Right forelimb (tissue), 1 donor: Measurements from ENCODE around the gene LRRFIP1.
"Not testable (repeated sequence)": the region's sequence is repeated elsewhere in the genome, so short reads cannot be mapped to it uniquely, and the experiment has no call there.

Experiments used
- DNase-seq: peaks from one replicate; pipeline ENCODE4 v3.0.0-alpha.2; 2018

LRRFIP1 gene

DNA sequence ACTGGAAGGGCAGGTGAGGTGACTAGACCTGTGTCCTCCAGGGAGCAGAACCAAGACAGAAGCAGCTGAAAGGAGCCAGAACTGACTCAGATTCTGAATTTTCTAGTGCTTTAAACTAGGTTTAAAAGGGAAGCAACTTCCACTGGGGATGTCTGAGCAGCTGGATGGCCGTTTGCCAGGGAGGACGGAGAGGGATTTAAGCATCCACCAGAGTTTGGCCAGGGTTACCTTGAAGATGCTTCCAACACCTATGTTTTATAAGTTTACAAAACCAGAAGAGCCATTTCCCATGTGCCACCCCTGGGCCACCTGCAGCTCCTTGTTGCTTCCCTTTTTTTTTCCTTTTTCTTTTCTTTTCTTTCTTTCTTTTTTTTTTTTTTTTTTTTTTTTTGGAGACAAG lies 122.6 kb downstream of the LRRFIP1 start:
- DNase-seq: no peak

DNA sequence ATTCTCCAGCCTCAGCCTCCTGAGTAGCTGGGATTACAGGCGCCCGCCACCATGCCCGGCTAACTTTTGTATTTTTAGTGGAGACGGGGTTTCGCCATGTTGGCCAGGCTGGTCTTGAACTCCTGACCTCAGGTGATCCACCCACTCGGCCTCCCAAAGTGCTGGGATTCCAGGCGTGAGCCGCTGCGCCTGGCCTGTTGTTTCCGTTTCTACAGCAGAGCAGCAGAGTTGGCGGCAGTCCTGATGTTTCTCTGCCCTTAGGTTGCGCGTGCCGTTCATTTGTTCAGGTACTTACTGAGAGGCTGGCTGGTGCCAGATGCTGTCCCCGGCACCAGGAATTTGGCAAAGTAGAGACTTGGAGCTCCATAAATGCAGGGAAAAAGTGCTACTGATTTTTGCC lies 123.1 kb downstream of the LRRFIP1 start:
- not testable (repeated sequence) for DNase-seq

DNA sequence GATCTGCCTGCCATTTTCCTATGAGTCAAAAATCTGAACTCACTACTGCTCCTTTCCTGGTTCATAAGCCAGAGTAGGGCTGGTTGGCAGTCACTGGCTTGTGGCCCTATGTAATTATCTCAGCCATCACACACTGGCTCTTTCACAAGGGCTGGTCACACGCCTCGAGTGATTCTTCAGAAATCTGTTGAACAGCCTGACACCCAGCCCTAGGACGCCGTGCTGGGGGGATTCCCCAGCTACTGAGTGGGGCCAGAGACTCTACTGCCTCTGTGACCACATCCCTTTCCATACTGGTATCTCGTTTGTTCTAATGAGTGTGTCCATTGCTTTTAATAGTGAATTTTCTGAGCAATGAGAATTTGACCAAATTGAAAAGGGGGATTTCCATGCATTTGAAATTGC lies 125.4 kb downstream of the LRRFIP1 start:
- DNase-seq: no peak

DNA sequence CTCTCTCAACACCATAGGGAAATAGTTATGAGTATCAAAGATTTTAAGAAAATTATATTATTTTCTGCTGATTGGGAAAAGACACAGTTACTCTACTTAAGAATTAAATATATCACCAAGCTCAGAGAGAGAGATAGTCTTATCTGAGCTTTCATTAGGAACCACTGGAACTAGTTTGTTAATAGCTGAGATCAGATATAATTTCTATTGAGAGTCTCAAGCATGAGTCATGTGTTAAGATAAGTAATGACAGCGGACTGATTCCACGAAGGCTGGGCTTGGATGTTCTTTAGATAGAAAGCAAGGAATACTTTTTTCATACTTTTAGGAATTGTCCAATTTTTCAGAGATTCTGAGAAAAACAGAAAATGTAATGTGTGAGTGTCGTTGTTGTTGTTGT lies 126.8 kb downstream of the LRRFIP1 start:
- no peak for DNase-seq

DNA sequence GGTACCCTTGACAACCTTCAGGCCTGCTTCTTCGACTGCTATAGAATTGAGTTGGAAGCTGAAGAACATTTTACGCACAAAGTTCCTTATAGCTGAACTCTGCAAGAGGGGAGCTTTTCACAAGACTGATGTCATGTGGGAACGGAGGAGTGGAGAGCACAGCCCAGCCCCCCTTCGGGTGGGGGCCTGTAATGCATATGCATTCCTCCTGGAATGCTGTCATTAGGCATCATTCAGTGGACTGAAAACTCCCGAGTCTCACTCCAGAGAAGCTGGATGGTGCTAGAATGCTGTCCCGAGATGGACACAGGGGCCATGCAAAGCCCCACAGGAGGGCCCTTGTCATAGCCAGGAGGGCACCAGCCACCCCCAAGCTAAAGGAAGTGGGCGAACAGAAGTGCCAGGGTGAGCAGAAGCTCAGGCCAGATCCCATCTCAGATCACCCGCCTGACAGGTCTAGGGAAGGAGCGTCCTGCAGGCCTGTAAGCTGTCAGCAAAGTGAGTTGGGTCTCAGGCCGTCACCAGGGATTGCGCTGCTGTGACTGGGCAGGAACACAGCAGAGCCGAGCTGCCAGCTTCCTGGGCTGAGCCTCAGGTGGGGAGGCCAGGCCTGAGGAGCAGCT lies 127.3 kb downstream of the LRRFIP1 start:
- no peak for DNase-seq

DNA sequence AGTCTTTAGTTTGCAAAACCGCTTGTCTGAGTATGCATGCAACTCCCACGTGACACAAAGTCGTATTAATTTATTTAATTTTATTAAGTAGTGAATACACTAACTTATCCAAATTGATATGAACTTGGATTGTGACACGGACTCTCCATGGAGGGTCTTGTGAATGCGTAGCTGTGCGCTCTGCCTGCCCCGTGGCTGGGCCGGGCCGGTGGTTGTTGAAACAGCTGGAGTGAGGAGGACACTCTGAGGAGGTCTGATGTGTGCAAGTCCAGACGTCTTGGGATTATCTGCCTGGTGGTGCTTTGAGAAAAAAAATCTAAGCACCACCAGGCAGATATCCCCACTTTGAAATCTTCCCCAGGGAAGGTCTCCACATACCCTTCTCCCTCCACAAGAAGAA lies 130.2 kb downstream of the LRRFIP1 start:
- no peak for DNase-seq

DNA sequence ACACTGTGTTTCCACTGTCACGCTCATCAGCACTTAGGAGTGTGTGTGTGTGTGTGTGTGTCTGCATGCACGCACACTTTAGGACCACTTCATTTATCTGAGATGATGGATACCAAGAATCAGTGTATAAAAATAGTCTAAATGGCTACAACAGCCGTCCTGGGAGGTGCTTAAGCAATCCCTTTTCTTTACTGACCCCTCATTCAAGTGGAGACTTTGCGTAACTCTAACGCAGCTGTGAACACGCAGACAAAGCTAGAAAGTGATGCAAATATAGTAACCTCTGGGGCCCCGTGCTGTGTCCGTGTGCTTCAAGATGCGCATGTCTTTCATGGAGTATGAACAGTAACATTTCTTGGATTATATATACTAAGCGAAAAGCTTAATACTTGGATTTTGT lies 130.8 kb downstream of the LRRFIP1 start:
- DNase-seq: no peak

DNA sequence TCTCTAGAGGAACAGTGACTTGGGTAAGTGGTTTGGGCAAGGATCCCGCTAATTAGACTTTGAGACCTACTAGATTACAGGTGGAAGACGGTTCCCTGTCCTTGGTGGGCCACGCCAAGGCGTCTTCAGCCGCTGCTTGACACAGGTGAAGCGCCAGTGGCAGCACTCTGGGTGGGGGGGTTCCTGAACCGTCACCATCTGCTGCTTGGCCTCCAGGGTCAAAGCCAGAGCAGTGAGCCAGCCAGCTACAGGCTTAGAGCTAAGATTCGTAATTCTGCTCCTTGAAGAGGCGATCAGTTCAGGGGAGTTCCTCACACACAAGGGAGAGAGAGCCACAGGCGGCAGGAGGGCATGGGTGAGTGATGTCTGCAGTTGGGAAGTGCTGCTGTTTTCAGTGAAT lies 131.8 kb downstream of the LRRFIP1 start:
- no peak for DNase-seq

DNA sequence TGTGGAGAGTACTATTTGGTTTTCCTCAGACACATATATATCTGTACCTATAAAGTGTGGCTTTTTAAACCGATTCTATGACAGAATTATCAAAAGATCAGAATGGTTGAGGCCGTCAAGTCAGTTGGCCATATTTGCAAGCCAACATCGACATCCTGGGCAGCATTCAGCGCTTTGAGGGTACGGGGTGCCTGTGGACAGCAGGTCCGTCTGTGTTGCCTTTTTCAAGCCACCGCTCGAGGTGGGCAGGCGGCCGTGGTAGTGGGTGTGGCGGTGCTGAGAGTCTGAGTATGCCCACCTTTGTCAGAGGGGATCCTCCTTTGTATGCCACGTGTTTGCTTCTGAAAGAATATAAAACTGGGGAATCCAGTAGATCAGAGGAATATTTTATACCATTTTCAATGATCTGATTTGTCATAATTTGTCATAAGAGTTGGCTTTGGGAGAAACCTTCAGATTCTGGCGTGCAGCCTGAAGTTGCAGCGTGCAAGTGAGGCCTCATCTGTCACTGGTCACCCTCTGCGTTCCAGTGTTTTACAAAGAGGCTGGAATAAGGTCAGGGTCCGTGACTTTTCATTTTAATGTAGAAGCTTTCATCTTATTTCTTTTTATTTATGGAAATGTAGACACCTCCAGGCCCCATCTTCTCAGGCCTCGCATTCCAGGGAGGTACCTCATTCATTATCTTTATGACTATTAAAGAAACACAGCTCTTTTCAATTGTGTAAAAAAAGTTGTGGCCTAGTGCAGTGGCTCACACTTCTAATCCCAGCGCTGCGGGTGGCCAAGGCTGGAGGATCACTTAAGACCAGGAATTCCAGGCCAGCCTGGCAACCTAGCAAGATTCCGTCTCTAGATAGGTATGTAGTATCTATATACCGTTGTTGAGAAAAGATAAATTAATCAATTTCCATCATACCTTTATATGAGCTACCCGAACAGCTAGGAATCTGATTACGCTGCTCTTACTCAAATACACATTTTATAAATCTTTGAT lies 133.4 kb downstream of the LRRFIP1 start:
- DNase-seq: no peak

DNA sequence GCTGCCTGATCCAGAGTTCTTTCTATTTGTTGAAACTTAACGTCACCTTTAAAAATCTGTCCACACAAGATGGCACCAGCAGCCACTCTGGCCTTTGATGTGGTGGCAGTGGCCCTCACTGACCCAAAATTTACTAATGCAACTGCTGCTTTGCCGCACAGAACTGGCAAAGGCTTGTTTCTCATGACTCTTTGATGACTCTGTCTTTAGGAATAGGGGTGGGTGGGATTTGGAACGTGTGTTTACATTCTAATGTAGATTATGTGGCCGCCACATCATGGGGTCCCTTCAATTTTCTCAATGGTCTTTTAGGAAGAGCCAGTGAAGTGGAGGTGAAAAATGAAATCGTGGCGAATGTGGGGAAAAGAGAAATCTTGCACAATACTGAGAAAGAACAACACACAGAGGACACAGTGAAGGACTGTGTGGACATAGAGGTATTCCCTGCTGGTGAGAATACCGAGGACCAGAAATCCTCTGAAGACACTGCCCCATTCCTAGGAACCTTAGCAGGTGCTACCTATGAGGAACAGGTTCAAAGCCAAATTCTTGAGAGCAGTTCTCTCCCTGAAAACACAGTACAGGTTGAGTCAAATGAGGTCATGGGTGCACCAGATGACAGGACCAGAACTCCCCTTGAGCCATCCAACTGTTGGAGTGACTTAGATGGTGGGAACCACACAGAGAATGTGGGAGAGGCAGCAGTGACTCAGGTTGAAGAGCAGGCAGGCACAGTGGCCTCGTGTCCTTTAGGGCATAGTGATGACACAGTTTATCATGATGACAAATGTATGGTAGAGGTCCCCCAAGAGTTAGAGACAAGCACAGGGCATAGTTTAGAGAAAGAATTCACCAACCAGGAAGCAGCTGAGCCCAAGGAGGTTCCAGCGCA lies 135.2 kb downstream of the LRRFIP1 start:
- not testable (repeated sequence) for DNase-seq

DNA sequence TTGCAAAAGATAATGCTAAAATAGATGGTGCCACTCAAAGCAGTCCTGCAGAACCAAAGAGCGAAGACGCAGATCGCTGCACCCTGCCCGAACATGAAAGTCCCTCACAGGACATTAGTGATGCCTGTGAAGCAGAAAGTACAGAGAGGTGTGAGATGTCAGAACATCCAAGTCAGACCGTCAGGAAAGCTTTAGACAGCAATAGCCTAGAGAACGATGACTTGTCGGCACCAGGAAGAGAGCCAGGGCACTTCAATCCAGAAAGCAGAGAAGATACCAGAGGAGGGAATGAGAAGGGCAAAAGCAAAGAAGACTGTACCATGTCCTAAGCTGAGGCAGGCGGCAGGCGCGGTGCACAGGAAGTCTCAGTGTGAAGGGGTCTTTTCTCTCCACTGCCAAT lies 136.4 kb downstream of the LRRFIP1 start:
- DNase-seq: no peak

DNA sequence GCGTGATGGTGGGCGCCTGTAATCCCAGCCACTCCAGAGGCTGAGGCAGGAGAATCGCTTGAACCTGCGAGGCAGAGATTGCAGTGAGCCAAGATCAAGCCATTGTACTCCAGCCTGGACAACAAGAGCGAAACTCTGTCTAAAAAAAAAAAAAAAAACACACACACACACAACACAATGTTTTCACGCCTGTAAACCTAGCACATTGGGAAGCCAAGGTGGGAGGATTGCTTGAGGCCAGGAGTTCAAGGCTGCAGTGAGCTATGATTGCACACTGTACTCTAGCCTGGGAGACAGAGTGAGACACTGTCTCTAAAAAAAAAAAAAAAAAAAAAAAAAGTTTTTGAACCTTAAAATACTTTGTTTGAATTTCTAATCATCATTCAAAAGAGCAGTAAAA lies 137.7 kb downstream of the LRRFIP1 start:
- not testable (repeated sequence) for DNase-seq

DNA sequence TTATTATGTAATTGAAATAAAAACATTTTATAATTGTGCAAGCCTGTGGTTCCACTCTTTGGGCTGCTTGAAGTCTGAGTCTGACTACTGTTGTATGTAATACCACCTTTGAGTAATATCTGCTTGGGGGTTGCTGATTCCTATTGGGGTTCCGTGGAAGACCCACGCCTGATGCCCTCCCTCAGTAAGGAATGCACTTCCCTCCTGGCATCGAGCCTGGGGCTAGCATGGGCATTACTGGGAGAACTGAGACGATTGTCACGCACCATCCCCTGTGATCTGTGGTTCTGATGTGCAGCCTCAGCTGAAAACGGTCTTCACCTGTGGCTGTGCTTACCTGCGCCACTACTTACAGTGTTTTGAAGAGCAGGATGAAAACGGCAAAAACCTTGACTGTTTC lies 138.5 kb downstream of the LRRFIP1 start:
- DNase-seq: no peak

DNA sequence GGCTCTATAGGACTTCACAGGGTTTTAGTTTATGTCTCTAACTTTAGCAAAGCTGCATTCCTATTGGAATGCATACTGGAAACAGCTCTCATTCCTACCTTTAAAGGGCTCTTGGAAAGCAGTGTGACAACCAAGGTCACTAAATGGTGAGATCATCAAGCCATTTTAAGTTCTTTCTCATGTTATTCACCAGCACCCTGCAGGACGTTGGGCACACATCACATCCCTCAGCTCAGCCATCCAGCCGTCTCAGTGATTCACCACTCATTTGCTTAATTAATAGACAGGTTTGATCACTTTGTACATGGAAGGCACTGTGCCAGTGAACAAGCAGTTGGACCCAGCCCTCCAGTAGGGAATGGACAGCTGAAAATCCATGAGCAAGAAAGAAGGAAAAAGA lies 139.0 kb downstream of the LRRFIP1 start:
- DNase-seq: no peak

DNA sequence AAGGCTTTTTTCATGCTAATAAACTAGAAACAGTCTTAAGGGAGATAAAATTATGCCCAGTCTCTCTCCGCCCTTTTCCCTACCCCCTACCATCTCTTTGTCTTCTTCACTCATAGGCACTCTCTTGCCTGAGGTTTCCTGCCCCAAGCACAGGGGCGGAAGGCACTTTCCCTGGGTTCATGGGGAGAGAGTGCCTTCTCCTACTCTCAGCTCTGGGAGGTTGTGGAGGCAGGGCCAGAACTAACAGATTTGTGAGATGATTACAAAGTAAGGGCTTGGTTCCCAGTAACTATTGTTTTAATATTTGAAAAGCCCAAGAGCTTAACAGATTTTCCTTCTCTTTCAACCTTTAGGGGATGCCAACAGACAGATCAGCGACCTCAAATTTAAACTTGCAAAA lies 145.1 kb downstream of the LRRFIP1 start:
- no peak for DNase-seq

DNA sequence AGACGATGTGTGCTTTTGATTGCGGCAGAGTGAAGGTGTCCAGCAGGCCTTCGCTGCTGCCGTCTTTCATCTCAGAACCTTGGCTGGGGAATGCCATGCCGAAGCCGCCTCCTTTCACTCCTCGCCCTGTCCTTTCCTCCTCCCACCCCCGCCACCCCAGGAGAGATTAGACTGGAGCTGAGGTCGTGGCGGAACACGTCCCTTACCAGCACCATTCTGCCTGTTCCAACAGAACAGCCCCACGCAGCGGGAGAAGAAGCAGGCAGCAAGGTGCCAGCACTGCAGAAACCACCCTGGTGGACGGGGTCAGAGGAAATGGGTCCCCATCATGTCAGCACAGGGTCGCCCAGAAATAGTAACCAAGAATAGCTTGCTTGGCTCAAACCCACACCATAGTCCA lies 146.4 kb downstream of the LRRFIP1 start:
- DNase-seq: no peak

DNA sequence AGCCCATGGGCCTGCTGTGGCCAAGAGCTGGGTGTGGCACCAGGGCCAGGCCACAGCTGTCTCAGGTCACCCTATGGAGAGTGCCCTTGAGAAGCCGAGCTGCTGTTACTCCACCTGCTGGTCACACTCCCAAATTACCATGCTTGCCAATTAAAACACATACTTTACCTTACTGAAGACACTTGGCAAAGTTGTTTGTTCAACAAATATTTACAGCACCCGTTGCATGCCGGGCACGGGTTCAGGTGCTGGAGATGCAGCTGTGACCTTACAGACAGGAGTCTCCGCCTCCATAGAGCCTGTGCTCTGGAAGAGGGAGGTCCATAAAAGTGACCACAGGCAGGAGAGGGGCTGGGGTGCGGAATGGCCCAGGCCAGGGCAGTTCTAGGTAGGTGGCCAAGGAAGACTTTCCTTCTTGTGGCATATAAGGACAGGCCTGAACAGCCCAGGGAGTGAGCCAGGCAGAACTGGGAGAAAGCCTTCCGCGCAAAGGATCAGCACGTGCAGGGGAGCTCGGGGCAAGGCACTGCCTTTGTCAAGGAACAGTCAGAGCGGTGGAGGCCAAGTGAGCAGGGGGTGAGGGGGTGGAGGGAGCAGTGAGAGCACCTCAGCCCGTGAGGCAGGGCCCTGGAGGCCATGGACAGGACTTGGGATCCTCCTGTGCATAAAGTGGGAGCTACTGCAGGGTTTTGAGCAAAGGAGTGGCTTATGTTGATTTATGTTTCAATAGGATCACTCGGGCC lies 147.6 kb downstream of the LRRFIP1 start:
- no peak for DNase-seq

DNA sequence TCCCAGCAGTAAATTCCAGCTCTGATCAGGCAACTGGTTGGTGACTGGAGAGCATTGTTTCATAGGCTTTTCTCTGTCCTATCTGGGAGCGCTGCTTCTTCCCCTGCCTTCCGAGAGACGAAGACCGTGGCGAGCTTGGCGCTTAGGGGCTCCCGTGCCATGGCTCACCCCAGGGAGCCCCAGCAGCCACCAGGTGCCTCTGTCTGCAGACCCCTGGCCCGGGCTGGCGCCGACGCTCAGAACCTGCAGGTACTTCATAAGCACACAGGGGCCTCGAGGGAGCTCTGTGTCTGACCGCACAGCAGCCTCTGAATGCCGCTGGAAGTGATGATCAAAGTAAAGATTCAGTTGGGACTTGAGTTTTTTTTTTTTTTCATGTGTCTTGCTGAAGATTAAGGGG lies 152.1 kb downstream of the LRRFIP1 start:
- DNase-seq: no peak

DNA sequence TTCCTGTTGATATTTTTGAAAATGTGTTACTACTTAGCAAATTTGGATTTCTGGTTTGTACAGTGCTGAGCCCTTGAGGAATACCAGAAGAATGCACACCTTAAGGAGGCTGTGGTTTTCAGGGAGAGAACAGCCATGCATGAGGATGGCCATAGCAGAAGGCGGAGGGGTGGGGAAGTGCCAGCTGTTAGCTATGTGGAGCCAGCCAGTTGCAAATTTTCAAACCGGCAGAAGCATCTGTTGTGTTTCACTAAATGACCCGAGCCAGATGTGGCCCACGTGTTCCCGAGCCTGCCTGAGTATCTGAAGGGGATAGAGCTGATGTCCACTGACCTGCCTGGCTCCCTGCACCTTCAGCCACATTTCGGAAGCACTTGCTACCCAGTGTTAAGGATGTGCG lies 154.8 kb downstream of the LRRFIP1 start:
- no peak for DNase-seq

DNA sequence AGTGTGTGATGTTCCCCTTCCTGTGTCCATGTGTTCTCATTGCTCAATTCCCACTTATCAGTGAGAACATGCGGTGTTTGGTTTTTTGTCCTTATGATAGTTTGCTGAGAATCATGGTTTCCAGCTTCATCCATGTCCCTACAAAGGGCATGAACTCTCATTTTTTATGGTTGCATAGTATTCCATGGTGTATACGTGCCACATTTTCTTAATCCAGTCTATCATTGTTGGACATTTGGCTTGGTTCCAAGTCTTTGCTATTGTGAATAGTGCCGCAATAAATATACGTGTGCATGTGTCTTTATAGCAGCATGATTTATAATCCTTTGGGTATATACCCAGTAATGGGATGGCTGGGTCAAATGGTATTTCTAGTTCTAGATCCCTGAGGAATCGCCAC lies 156.3 kb downstream of the LRRFIP1 start:
- DNase-seq: not testable (repeated sequence)

DNA sequence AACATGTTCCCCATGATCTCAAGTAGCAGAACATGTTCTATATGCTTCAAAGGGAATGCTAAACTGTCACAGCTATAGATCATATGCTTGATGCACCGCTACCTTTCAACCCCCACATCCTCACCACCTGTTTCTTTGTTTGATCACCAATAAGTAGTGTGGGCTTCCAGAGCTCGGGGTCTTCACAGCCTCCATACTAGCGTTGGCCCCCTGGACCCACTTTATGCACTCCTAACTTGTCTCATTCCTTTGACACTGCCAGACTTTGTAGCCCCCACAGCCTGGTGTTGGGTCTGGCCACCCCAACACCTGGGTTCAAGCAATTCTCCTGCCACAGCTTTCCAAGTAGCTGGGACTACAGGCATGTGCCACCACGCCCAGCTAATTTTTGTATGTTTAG lies 159.5 kb downstream of the LRRFIP1 start:
- no peak for DNase-seq

DNA sequence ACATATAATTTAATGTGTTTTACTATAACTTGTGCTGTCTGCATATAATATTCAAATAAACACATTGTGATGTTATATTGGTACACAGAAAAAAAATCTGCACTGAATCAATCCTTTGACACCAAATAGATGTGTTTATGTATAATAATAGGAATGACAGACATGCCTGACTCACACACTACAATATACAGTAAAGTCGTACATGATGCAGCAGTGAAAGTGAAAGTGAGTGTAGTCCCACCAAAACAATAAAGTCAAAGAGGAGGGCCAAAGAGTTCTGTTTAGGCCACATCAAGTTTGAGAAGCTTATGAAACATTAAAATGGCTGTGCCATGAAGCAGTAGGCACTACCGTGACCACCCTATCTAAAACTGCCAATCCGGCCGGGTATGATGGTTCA lies 163.0 kb downstream of the LRRFIP1 start:
- no peak for DNase-seq
